Activated naive CD4-positive, alpha-beta T cell treated with anti-CD3 and anti-CD28 coated beads, Interleukin-2, amount 10 ng/mL, durations not matched to agents 7 days and 5 days (primary cell): Measurements from ENCODE around the gene PMS2.
"Not testable (repeated sequence)": the region's sequence is repeated elsewhere in the genome, so short reads cannot be mapped to it uniquely, and the experiment has no call there.

Source experiments
- CTCF ChIA-PET: fragments of 350-600 bp; sonication (Branson Sonifier 250); formaldehyde crosslinking; loops from one replicate; lab custom pipeline; 2021; ENCODE audit warnings: antibody characterized with exemption; lab: Charles Lee
- DNase-seq: peaks from one replicate; pipeline ENCODE4 v3.0.0-alpha.2; 2020
- H3K27ac Mint-ChIP-seq: one replicate; pipeline ENCODE4 v1.8.0; 2021; ENCODE audit warnings: mild to moderate bottlenecking, moderate library complexity, mixed read lengths
- H3K27me3 Mint-ChIP-seq: one replicate; pipeline ENCODE4 v1.8.0; 2021; ENCODE audit warnings: mild to moderate bottlenecking, mixed read lengths
- H3K36me3 Mint-ChIP-seq: one replicate; pipeline ENCODE4 v1.8.0; 2021; ENCODE audit warnings: mixed read lengths
- H3K4me1 Mint-ChIP-seq: one replicate; pipeline ENCODE4 v1.8.0; 2021; ENCODE audit warnings: mixed read lengths
- H3K4me3 Mint-ChIP-seq: one replicate; pipeline ENCODE4 v1.8.0; 2021; ENCODE audit warnings: mild to moderate bottlenecking, moderate library complexity, mixed read lengths
- H3K9me3 Mint-ChIP-seq: one replicate; pipeline ENCODE4 v1.8.0; 2021; ENCODE audit warnings: mixed read lengths

PMS2 gene

GRCh38 chr7:6007386-6007785 lies 1.5 kb downstream of the PMS2 start:
- H3K9me3 Mint-ChIP-seq, result no peaks in the 10 kb centered on the region
- H3K4me3 Mint-ChIP-seq, result peak overlapping the region; percentile 59
- peak overlapping the region; percentile 8 for H3K27ac Mint-ChIP-seq
- DNase-seq, result no peak
- H3K36me3 Mint-ChIP-seq, result peaks cover 14% of the 10 kb centered on the region
- H3K4me1 Mint-ChIP-seq, result peaks cover 41% of the 10 kb centered on the region
- H3K27me3 Mint-ChIP-seq, result no peaks in the 10 kb centered on the region
- CTCF ChIA-PET, result interaction anchor here (1.1 kb wide), 1 partner anchor 11 kb away, joined by 3 read pairs; no protein-coding TSS in a partner anchor

- H3K4me1 Mint-ChIP-seq, result no peaks in the 10 kb centered on the region
- no peaks in the 10 kb centered on the region for H3K9me3 Mint-ChIP-seq
- peak; percentile 64 for DNase-seq
- no peaks in the 10 kb centered on the region for H3K27me3 Mint-ChIP-seq
- H3K4me3 Mint-ChIP-seq, result no peak overlapping the region
- H3K36me3 Mint-ChIP-seq, result peaks cover 29% of the 10 kb centered on the region
- no peak overlapping the region for H3K27ac Mint-ChIP-seq
- CTCF ChIA-PET, result interaction anchor here (0.6 to 4.3 kb wide), 11 partner anchors 9 to 861 kb away, joined by 3 to 28 read pairs (median 5); no protein-coding TSS in a partner anchor
Measured at GRCh38 chr7:5997210-5997808, 11.5 kb downstream of the PMS2 start.

DNA sequence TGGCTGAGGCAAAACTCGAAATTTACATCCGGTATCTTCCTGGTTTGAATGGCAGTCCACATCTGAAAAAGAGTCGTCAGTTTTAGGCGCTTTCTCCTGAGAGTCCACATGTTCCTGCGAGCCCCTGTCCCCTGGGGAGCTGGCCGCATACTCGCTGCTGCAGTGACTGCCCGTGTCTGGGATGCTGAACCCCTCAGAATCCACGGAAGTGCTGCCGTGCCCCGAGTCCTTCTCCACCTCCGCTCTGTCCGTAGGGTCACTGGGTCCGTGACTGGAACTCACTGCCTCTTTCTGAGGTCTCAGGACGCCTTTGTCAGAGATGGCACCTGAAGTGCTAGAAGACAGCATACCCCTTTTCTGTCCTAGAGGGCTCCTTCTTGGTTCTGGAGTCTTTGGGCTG lies 21.8 kb downstream of the PMS2 start:
- H3K4me3 Mint-ChIP-seq, H3K27ac Mint-ChIP-seq, CTCF ChIA-PET, H3K27me3 Mint-ChIP-seq, H3K4me1 Mint-ChIP-seq, DNase-seq, H3K9me3 Mint-ChIP-seq: not testable (repeated sequence)
- peaks cover 17% of the 10 kb centered on the region for H3K36me3 Mint-ChIP-seq

GRCh38 chr7:5979680-5980314 lies 29.1 kb downstream of the PMS2 start:
- peaks cover 11% of the 10 kb centered on the region for H3K36me3 Mint-ChIP-seq
- H3K27ac Mint-ChIP-seq, H3K4me3 Mint-ChIP-seq, H3K27me3 Mint-ChIP-seq, H3K4me1 Mint-ChIP-seq, H3K9me3 Mint-ChIP-seq, CTCF ChIA-PET, DNase-seq: not testable (repeated sequence)

- CTCF ChIA-PET, result not testable (repeated sequence)
Measured at GRCh38 chr7:5973580-5973979, 35.3 kb downstream of the PMS2 start.

DNA sequence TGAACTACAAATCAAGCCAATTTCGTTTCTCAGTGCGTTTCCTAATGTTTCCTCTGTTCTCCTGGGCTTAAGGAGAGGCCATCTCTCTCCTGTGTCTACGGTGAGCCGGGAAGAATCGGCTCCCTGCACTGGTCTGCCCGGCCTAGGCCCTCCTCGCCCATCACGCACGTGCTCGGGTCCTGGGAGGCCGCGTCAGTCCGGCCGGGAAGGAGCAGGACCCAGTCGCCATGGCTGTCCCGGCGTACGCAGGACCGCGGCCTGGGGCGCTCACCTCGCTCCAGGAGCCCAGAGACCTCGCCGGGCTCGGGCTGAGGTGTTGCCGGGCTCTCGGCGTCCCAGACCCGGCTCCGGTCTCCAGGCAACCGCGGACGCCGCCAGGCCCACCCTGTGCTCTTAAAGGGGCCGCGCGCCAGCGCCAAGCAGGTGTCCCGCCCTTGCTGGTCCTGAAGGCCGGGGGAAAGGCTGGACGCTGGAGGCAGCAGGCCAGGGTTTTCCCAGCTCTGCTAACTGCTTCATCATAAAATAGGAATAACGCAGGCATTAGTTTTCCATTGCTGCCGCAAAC lies 38.4 kb downstream of the PMS2 start, which contains the start of gene RSPH10B:
RSPH10B (minus strand) TSS at position 343 of the 565 bp plus-strand sequence. CDS start 3,573 bp downstream, outside the sequence.
- CTCF ChIA-PET, H3K4me1 Mint-ChIP-seq, H3K4me3 Mint-ChIP-seq, H3K27ac Mint-ChIP-seq, H3K36me3 Mint-ChIP-seq, DNase-seq, H3K27me3 Mint-ChIP-seq, H3K9me3 Mint-ChIP-seq: not testable (repeated sequence)

More at GRCh38 chr7:5973580-5973979, 35.3 kb downstream of the PMS2 start:
- not testable (repeated sequence) for DNase-seq, H3K4me1 Mint-ChIP-seq, H3K4me3 Mint-ChIP-seq, H3K27me3 Mint-ChIP-seq, H3K9me3 Mint-ChIP-seq, H3K36me3 Mint-ChIP-seq, H3K27ac Mint-ChIP-seq

GRCh38 chr7:5963810-5964209 lies 45.0 kb downstream of the PMS2 start:
- H3K4me1 Mint-ChIP-seq, CTCF ChIA-PET: not testable (repeated sequence)

DNA sequence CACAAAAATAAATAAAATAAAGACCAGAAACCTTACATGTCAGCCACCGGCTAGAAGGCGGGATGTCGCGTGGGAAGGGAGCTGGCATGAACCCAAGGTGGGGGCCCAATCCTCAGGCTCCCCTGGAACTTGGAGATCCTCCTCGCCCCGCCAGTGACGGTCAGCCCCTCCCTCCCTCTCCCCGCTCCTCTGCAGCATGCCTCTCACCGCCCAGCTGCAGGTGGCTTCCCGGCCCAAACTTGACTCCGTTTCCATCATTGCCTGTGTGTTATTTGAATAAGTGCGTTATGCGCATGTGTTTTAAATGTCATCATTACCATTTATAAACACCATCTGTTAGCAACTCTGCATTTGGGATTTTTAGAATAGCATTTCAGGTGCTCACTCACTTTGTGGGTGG lies 45.6 kb downstream of the PMS2 start:
- H3K27me3 Mint-ChIP-seq, DNase-seq, CTCF ChIA-PET, H3K4me1 Mint-ChIP-seq, H3K4me3 Mint-ChIP-seq, H3K36me3 Mint-ChIP-seq, H3K27ac Mint-ChIP-seq, H3K9me3 Mint-ChIP-seq: not testable (repeated sequence)

More at GRCh38 chr7:5963810-5964209, 45.0 kb downstream of the PMS2 start:
- H3K4me3 Mint-ChIP-seq, H3K27me3 Mint-ChIP-seq, DNase-seq, H3K27ac Mint-ChIP-seq, H3K9me3 Mint-ChIP-seq, H3K36me3 Mint-ChIP-seq: not testable (repeated sequence)

GRCh38 chr7:5934945-5935450 lies 73.9 kb downstream of the PMS2 start:
- not testable (repeated sequence) for H3K36me3 Mint-ChIP-seq, H3K27ac Mint-ChIP-seq

GRCh38 chr7:5931905-5932644 lies 76.8 kb downstream of the PMS2 start:
- H3K27me3 Mint-ChIP-seq, DNase-seq, H3K4me1 Mint-ChIP-seq, CTCF ChIA-PET, H3K36me3 Mint-ChIP-seq, H3K9me3 Mint-ChIP-seq, H3K4me3 Mint-ChIP-seq, H3K27ac Mint-ChIP-seq: not testable (repeated sequence)

More at GRCh38 chr7:5934945-5935450, 73.9 kb downstream of the PMS2 start:
- H3K9me3 Mint-ChIP-seq, H3K27me3 Mint-ChIP-seq, H3K4me1 Mint-ChIP-seq, CTCF ChIA-PET, H3K4me3 Mint-ChIP-seq, DNase-seq: not testable (repeated sequence)

DNA sequence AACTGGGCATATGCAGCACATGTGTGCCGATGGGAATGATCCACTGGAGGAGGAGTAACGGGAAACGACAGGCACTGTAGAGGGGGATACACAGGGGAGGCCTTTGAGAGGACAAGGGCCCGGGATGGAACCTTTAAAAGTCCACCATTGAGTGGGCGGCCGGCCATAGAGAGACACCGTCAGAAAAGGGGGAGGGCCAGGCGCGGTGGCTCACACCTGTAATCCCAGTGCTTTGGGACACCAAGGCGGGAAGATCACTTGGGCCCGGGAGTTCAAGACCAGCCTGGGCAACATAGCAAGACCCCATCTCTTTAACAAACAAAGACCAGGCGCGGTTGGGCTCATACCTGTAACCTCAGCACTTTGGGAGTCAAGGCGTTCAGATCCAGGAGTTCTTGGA lies 77.6 kb downstream of the PMS2 start:
- H3K27me3 Mint-ChIP-seq, H3K4me3 Mint-ChIP-seq, H3K36me3 Mint-ChIP-seq, CTCF ChIA-PET, H3K9me3 Mint-ChIP-seq, H3K27ac Mint-ChIP-seq, H3K4me1 Mint-ChIP-seq, DNase-seq: not testable (repeated sequence)

DNA sequence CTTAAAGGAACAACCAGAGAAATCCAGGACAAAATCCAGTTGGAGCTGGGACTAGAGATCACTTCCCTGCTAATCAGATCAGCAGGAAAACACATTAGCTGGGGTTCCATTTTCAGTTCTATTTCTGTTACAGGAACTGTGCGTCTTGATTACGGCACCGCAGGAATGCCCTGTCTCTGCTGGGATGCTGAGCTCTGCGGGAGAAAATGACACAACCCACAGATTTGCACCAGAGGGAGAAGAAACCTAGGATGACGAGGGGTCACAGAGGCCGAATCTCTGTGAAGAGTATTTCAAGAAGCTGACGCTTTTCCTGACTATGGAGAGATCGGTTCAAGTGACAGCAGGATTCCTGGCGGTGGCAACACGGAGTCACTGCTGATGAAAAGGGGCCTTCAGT lies 78.6 kb downstream of the PMS2 start:
- H3K4me3 Mint-ChIP-seq, DNase-seq, H3K27ac Mint-ChIP-seq, H3K36me3 Mint-ChIP-seq, CTCF ChIA-PET, H3K27me3 Mint-ChIP-seq, H3K9me3 Mint-ChIP-seq, H3K4me1 Mint-ChIP-seq: not testable (repeated sequence)

- not testable (repeated sequence) for H3K9me3 Mint-ChIP-seq, H3K4me3 Mint-ChIP-seq, H3K27ac Mint-ChIP-seq
Measured at GRCh38 chr7:5926263-5926870, 82.5 kb downstream of the PMS2 start.

GRCh38 chr7:5924630-5925029 lies 84.2 kb downstream of the PMS2 start:
- H3K4me3 Mint-ChIP-seq, DNase-seq, H3K4me1 Mint-ChIP-seq, H3K36me3 Mint-ChIP-seq, CTCF ChIA-PET, H3K27ac Mint-ChIP-seq, H3K9me3 Mint-ChIP-seq, H3K27me3 Mint-ChIP-seq: not testable (repeated sequence)

More at GRCh38 chr7:5926263-5926870, 82.5 kb downstream of the PMS2 start:
- H3K4me1 Mint-ChIP-seq, CTCF ChIA-PET, H3K27me3 Mint-ChIP-seq, DNase-seq, H3K36me3 Mint-ChIP-seq: not testable (repeated sequence)
